Measurements from ENCODE around the gene CHRM5. TPM values are rescaled to one million over a fixed set of nuclear protein-coding genes. Genes with fewer than 3 reads are reported as not detected.
"Not testable (repeated sequence)": the region's sequence is repeated elsewhere in the genome, so short reads cannot be mapped to it uniquely, and the experiment has no call there.

The CHRM5 gene
- total RNA-seq, 4 donors from 2014 or later = not detected

GRCh38 chr15:33985751-33986150 lies 17.5 kb downstream of the CHRM5 start:
- H3K27ac ChIP-seq = no peak overlapping the region
- no peaks in the 10 kb centered on the region for H3K27me3 ChIP-seq

GRCh38 chr15:33987444-33987843 lies 19.1 kb downstream of the CHRM5 start:
- no peaks in the 10 kb centered on the region for H3K9me3 ChIP-seq
- no peak for DNase-seq
- no peaks in the 10 kb centered on the region for H3K4me1 ChIP-seq
- H3K4me3 ChIP-seq = no peak overlapping the region
- no peaks in the 10 kb centered on the region for H3K36me3 ChIP-seq
- TF ChIP-seq POLR2A (IDR thresholded peaks at IDR 0.05) = no peak
- no peak for TF ChIP-seq CTCF (IDR thresholded peaks at IDR 0.05)
- intact Hi-C loops (cut with DNase I; ENCODE audit: low total_unique reads) = no loop called here
- no peak overlapping the region for H3K27ac ChIP-seq
- no peaks in the 10 kb centered on the region for H3K27me3 ChIP-seq

More at GRCh38 chr15:33985751-33986150, 17.5 kb downstream of the CHRM5 start:
- Histone ChIP-seq H3K4me3 (no peak overlapping the region), H3K4me1 (no peaks in the 10 kb centered on the region), H3K9me3 (no peaks in the 10 kb centered on the region), H3K36me3 (no peaks in the 10 kb centered on the region)
- DNase-seq = no peak
- TF ChIP-seq POLR2A (IDR thresholded peaks at IDR 0.05) = no peak
- TF ChIP-seq CTCF (IDR thresholded peaks at IDR 0.05) = no peak
- intact Hi-C loops (cut with DNase I; ENCODE audit: low total_unique reads) = no loop called here

- intact Hi-C loops (cut with DNase I; ENCODE audit: low total_unique reads) = no loop called here
- Histone ChIP-seq H3K9me3 (no peaks in the 10 kb centered on the region), H3K27ac (no peak overlapping the region), H3K4me3 (no peak overlapping the region), H3K27me3 (no peaks in the 10 kb centered on the region), H3K36me3 (no peaks in the 10 kb centered on the region), H3K4me1 (no peaks in the 10 kb centered on the region)
- no peak for DNase-seq
- TF ChIP-seq CTCF (IDR thresholded peaks at IDR 0.05) = no peak
- TF ChIP-seq POLR2A (IDR thresholded peaks at IDR 0.05) = no peak
Observed at GRCh38 chr15:33988384-33988783, 20.1 kb downstream of the CHRM5 start.

DNA sequence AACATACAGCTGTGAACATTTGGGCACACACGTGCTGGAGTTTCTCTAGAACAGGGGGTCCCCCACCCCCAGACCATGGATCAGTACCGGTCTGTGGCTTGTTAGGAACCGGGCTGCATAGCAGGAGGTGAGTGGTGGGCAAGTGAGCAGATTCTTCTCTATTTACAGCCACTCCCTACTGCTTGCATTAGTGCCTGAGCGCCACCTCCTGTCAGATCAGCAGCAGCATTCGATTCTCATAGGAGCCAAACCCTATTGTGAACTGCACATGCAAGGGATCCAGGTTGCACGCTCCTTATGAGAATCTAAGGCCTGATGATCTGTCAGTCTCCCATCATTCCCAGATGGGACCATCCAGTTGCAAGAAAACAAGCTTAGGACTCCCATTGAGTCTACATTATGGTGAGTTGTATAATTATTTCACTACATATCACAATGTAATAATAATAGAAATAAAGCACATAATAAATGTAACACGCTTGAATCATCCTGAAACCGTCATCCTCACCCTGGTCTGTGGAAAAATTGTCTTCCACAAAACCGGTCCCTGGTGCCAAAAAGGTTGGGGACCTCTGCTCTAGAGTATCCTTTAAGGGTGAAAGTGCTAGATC lies 25.8 kb downstream of the CHRM5 start:
- H3K36me3 ChIP-seq = no peaks in the 10 kb centered on the region
- DNase-seq = no peak
- intact Hi-C loops (cut with DNase I; ENCODE audit: low total_unique reads) = no loop called here
- no peaks in the 10 kb centered on the region for H3K4me1 ChIP-seq
- H3K9me3 ChIP-seq = no peaks in the 10 kb centered on the region
- no peak overlapping the region for H3K27ac ChIP-seq
- H3K27me3 ChIP-seq = no peaks in the 10 kb centered on the region
- TF ChIP-seq POLR2A (IDR thresholded peaks at IDR 0.05) (no peak), CTCF (IDR thresholded peaks at IDR 0.05) (no peak)
- no peak overlapping the region for H3K4me3 ChIP-seq

GRCh38 chr15:33995666-33996065 lies 27.4 kb downstream of the CHRM5 start:
- H3K9me3 ChIP-seq; H3K4me3 ChIP-seq; H3K27ac ChIP-seq; intact Hi-C loops (cut with DNase I; ENCODE audit: low total_unique reads); DNase-seq; H3K36me3 ChIP-seq; H3K4me1 ChIP-seq; H3K27me3 ChIP-seq: not testable (repeated sequence)

GRCh38 chr15:34001536-34001935 lies 33.2 kb downstream of the CHRM5 start:
- no peak overlapping the region for H3K4me3 ChIP-seq
- DNase-seq = no peak
- H3K9me3 ChIP-seq = no peaks in the 10 kb centered on the region
- H3K36me3 ChIP-seq = no peaks in the 10 kb centered on the region
- no peaks in the 10 kb centered on the region for H3K27me3 ChIP-seq
- intact Hi-C loops (cut with DNase I; ENCODE audit: low total_unique reads) = no loop called here
- TF ChIP-seq CTCF (IDR thresholded peaks at IDR 0.05) (no peak), POLR2A (IDR thresholded peaks at IDR 0.05) (no peak)
- no peak overlapping the region for H3K27ac ChIP-seq
- no peaks in the 10 kb centered on the region for H3K4me1 ChIP-seq

Measured in uterus (tissue), 4 donors.